Measurements from ENCODE around the gene TBX15. TPM values are rescaled to one million over a fixed set of nuclear protein-coding genes. Genes with fewer than 3 reads are reported as not detected.

Gene TBX15
- total and polyA plus RNA-seq, 4 experiments from 2014 or later, result 0.05 TPM; not detected in 3

DNA sequence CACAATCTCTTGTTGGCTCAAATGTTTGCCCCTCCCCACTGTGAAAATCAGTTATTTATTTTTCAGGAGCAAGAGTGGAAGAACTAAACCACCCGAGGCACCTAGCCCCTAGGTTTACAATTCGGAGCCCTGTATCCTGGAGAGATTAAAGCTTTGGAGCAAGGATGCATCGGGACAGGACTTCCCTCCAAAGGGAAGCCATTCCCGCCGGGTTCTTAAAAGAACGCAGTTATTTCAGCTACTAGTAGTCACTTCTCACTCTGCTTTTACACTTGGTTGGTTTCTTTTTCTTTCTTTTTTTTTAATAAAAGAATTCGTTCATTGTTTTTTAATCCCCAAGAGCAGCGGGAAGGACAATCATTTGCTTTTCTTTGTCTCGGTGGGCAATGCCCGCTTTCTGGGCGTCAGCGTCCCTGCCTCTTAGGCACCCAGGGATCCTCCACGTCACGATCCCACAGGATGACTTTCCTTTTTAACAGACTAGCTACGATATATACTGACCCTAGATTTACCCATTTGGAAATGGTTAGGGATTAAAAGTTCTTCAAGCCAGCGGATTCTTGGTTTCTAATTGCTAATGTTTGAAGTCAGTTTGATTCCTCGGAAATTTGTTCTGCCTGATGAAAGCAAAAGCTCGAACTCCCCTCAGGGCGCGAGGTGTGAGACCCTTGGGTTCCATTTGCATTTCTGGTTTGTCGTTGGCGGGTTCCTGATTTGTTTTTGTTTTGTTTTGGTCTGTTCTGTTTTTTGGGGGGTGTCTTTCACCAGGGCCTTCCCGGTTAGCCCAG lies 9.0 kb downstream of the TBX15 start:
- CTCF ChIA-PET (ENCODE audit: partially characterized antibody), result no interaction called here

DNA sequence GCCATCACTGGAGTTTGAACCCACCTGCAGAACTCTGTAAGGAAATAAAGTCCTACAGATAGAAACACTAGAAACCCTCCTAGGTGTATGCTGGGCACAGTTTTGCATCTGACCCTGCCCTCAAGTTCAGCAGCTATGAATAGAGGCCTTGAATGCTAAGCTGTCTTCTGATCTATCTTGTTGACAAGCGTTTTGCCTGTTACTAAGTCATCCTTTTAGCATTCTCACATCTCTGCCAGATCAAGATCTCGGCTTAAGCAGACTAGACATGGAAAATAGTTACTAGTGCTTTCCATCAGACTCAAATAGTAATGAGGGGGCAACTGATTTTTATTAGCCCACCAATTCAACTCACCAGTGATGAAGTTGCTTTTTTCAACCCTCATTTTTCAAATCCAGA lies 10.5 kb downstream of the TBX15 start:
- Mint-ChIP-seq H3K4me1 (peaks cover 0 to 5% (median 3%) of the 10 kb centered on the region in 4 donors), H3K36me3 (no peaks in the 10 kb centered on the region), H3K9me3 (peaks cover under 1 to 22% (median 13%) of the 10 kb centered on the region in 8 donors), H3K27me3 (peaks cover 36 to 41% of the 10 kb centered on the region in 2 donors), H3K27ac (no peak overlapping the region), H3K4me3 (no peak overlapping the region)
- no peak for DNase-seq
- CTCF ChIA-PET (ENCODE audit: partially characterized antibody), result no interaction called here
- H3K36me3 ChIP-seq (ENCODE audit: insufficient read depth, low read length), result no peaks in the 10 kb centered on the region
- POLR2A ChIA-PET (ENCODE audit: partially characterized antibody), result no interaction called here
- H3K27me3 ChIP-seq (ENCODE audit: insufficient read depth, low read length), result peaks cover 19% of the 10 kb centered on the region
- H3K4me1 ChIP-seq (ENCODE audit: insufficient read depth, low read length), result peaks cover 5% of the 10 kb centered on the region
- no peak overlapping the region for H3K27ac ChIP-seq (ENCODE audit: low read depth, low read length)
- H3K4me3 ChIP-seq (ENCODE audit: low read length in 2 of 2), result no peak overlapping the region
- intact Hi-C loops (cut with micrococcal nuclease), result no loop called here
- H3K9me3 ChIP-seq (ENCODE audit: control insufficient read depth in 1 of 2, low read length in 2 of 2), result no peaks in the 10 kb centered on the region

More for the DNA sequence above, 9.0 kb downstream of the TBX15 start:
- Mint-ChIP-seq H3K4me1 (peaks cover 0 to 5% (median 3%) of the 10 kb centered on the region in 4 donors), H3K27me3 (peaks cover 51 to 54% of the 10 kb centered on the region in 2 donors), H3K9me3 (peaks cover 2 to 35% (median 14%) of the 10 kb centered on the region in 8 donors), H3K27ac (peak overlapping the region in 1 of 7 donors; percentile 46), H3K4me3 (peak overlapping the region in 2 of 8 donors; percentile 29 to 44), H3K36me3 (peaks cover 0 to 4% of the 10 kb centered on the region in 2 donors)
- Histone ChIP-seq H3K9me3 (ENCODE audit: control insufficient read depth in 1 of 2, low read length in 2 of 2) (no peaks in the 10 kb centered on the region), H3K27ac (ENCODE audit: low read depth, low read length) (no peak overlapping the region), H3K4me3 (ENCODE audit: low read length in 2 of 2) (no peak overlapping the region), H3K27me3 (ENCODE audit: insufficient read depth, low read length) (peaks cover 29% of the 10 kb centered on the region), H3K4me1 (ENCODE audit: insufficient read depth, low read length) (peaks cover 5% of the 10 kb centered on the region), H3K36me3 (ENCODE audit: insufficient read depth, low read length) (no peaks in the 10 kb centered on the region)
- intact Hi-C loops (cut with micrococcal nuclease), result no loop called here
- POLR2A ChIA-PET (ENCODE audit: partially characterized antibody), result no interaction called here
- no peak for DNase-seq

DNA sequence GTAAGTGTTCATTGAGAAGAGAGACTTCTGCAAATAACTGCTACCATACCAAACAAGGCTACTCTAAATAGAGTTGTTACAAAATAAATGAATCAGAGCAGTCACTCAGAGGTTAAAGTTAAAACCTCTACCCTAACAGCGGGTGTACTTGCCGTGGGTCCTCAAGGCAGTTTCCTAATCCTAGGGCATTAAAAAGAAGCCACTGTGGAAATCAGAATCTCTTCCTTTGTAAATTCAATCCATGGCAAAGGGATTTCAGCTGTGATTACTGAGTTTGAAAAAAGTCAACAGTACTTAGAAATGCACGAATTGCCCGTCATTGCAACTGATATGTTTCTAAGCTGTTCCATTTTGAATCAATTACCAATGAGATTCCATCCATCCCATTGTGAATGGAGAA lies 13.5 kb downstream of the TBX15 start:
- POLR2A ChIA-PET (ENCODE audit: partially characterized antibody), result no interaction called here
- peaks cover 0 to 5% (median under 1%) of the 10 kb centered on the region in 4 donors for H3K4me1 Mint-ChIP-seq
- intact Hi-C loops (cut with micrococcal nuclease), result no loop called here
- H3K27ac ChIP-seq (ENCODE audit: low read depth, low read length), result no peak overlapping the region
- no peaks in the 10 kb centered on the region for H3K36me3 ChIP-seq (ENCODE audit: insufficient read depth, low read length)
- H3K27ac Mint-ChIP-seq, result no peak overlapping the region
- peaks cover 21% of the 10 kb centered on the region in 2 donors for H3K27me3 Mint-ChIP-seq
- CTCF ChIA-PET (ENCODE audit: partially characterized antibody), result no interaction called here
- no peak for DNase-seq
- peaks cover 8% of the 10 kb centered on the region for H3K27me3 ChIP-seq (ENCODE audit: insufficient read depth, low read length)
- no peak overlapping the region for H3K4me3 Mint-ChIP-seq
- H3K36me3 Mint-ChIP-seq, result no peaks in the 10 kb centered on the region
- peaks cover 5% of the 10 kb centered on the region for H3K4me1 ChIP-seq (ENCODE audit: insufficient read depth, low read length)
- no peak overlapping the region for H3K4me3 ChIP-seq (ENCODE audit: low read length in 2 of 2)
- H3K9me3 Mint-ChIP-seq, result peaks cover 0 to 23% (median 3%) of the 10 kb centered on the region in 8 donors
- no peaks in the 10 kb centered on the region for H3K9me3 ChIP-seq (ENCODE audit: control insufficient read depth in 1 of 2, low read length in 2 of 2)

DNA sequence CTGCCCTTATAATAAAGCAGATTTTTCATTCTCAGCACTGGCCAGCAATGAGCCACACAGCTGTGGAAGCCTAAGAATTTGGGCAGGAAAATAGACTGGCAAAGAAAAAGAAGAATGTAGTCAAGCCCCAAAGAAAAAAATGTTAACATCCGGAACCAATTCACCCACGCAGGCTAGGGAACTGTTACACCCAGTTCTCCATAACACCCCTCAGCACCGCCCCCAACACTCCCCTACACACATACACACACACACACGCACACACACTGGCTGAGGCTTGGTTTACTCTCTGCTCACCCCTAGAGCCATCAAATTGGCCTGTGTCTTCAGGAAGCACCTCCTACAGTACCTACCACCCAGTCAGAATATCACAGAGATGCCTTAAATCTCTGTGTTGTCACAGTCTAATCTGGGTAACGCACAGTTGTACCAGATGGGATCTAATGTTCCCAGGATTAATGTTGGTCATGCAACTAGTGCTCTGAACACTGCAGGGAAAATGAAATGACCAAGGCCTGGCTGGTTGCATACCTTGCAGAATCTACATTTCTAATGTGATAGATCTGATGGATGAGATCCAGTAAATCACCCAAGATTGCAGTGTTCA lies 14.5 kb downstream of the TBX15 start:
- H3K4me1 ChIP-seq (ENCODE audit: insufficient read depth, low read length), result no peaks in the 10 kb centered on the region
- POLR2A ChIA-PET (ENCODE audit: partially characterized antibody), result no interaction called here
- H3K9me3 ChIP-seq (ENCODE audit: control insufficient read depth in 1 of 2, low read length in 2 of 2), result no peaks in the 10 kb centered on the region
- DNase-seq, result no peak
- Mint-ChIP-seq H3K4me3 (no peak overlapping the region), H3K4me1 (no peaks in the 10 kb centered on the region), H3K27ac (no peak overlapping the region), H3K9me3 (peaks cover 0 to 18% (median 3%) of the 10 kb centered on the region in 8 donors), H3K27me3 (peaks cover 16 to 17% of the 10 kb centered on the region in 2 donors), H3K36me3 (no peaks in the 10 kb centered on the region)
- intact Hi-C loops (cut with micrococcal nuclease), result no loop called here
- no peak overlapping the region for H3K4me3 ChIP-seq (ENCODE audit: low read length in 2 of 2)
- H3K36me3 ChIP-seq (ENCODE audit: insufficient read depth, low read length), result no peaks in the 10 kb centered on the region
- no peaks in the 10 kb centered on the region for H3K27me3 ChIP-seq (ENCODE audit: insufficient read depth, low read length)
- CTCF ChIA-PET (ENCODE audit: partially characterized antibody), result no interaction called here
- H3K27ac ChIP-seq (ENCODE audit: low read depth, low read length), result no peak overlapping the region

DNA sequence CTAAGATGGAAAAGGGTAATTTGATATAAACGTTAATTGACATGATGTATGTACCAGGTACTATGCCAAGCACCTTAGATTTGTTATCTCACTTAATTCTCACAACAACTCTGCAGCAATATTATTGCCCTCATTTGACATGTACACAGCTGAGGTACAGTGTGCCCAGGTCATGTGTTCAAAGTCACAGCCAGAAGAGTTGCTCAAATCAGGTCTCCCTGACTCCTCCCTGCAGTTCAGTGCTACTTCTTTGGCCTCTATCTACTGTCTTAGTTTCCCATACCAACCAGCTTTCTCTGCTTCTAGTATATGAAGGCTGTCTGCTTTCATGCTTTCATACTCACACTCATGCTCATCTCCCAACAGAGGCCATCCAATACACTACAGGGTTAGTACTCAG lies 15.1 kb downstream of the TBX15 start:
- Mint-ChIP-seq H3K4me3 (no peak overlapping the region), H3K9me3 (peaks cover 0 to 15% (median 3%) of the 10 kb centered on the region in 8 donors), H3K4me1 (no peaks in the 10 kb centered on the region), H3K27ac (no peak overlapping the region), H3K36me3 (no peaks in the 10 kb centered on the region), H3K27me3 (peaks cover 12 to 15% of the 10 kb centered on the region in 2 donors)
- no peak for DNase-seq
- intact Hi-C loops (cut with micrococcal nuclease), result no loop called here
- no peaks in the 10 kb centered on the region for H3K27me3 ChIP-seq (ENCODE audit: insufficient read depth, low read length)
- no peak overlapping the region for H3K4me3 ChIP-seq (ENCODE audit: low read length in 2 of 2)
- CTCF ChIA-PET (ENCODE audit: partially characterized antibody), result no interaction called here
- POLR2A ChIA-PET (ENCODE audit: partially characterized antibody), result no interaction called here
- H3K9me3 ChIP-seq (ENCODE audit: control insufficient read depth in 1 of 2, low read length in 2 of 2), result no peaks in the 10 kb centered on the region
- no peaks in the 10 kb centered on the region for H3K36me3 ChIP-seq (ENCODE audit: insufficient read depth, low read length)
- no peak overlapping the region for H3K27ac ChIP-seq (ENCODE audit: low read depth, low read length)
- no peaks in the 10 kb centered on the region for H3K4me1 ChIP-seq (ENCODE audit: insufficient read depth, low read length)

DNA sequence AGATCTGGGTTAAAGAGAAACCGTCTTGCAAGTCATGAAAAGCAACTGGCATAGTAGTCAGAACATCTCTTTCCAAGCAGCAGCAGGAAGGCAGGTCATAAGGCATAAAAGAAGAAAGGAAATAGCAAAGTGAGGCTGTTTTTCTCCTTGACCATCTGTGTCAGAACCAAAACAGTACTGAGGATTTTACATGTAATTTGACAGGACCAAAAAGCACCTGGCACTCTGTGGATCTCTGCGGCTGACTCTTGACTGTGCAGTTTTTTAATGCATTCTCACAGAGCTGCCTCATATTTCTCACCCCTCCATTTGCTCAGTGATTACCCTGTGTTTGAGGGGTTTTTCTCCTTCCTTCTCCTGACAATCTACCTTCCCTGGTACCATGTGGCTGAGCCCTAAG lies 17.7 kb downstream of the TBX15 start:
- no peaks in the 10 kb centered on the region for H3K27me3 ChIP-seq (ENCODE audit: insufficient read depth, low read length)
- no peak overlapping the region for H3K4me3 ChIP-seq (ENCODE audit: low read length in 2 of 2)
- Mint-ChIP-seq H3K36me3 (no peaks in the 10 kb centered on the region), H3K27ac (no peak overlapping the region), H3K27me3 (peaks cover 6% of the 10 kb centered on the region in 2 donors), H3K4me1 (no peaks in the 10 kb centered on the region), H3K9me3 (peaks cover 0 to 12% (median 2%) of the 10 kb centered on the region in 8 donors), H3K4me3 (no peak overlapping the region)
- no peak for DNase-seq
- CTCF ChIA-PET (ENCODE audit: partially characterized antibody), result no interaction called here
- H3K27ac ChIP-seq (ENCODE audit: low read depth, low read length), result no peak overlapping the region
- POLR2A ChIA-PET (ENCODE audit: partially characterized antibody), result no interaction called here
- H3K4me1 ChIP-seq (ENCODE audit: insufficient read depth, low read length), result no peaks in the 10 kb centered on the region
- H3K36me3 ChIP-seq (ENCODE audit: insufficient read depth, low read length), result no peaks in the 10 kb centered on the region
- H3K9me3 ChIP-seq (ENCODE audit: control insufficient read depth in 1 of 2, low read length in 2 of 2), result no peaks in the 10 kb centered on the region
- intact Hi-C loops (cut with micrococcal nuclease), result no loop called here

DNA sequence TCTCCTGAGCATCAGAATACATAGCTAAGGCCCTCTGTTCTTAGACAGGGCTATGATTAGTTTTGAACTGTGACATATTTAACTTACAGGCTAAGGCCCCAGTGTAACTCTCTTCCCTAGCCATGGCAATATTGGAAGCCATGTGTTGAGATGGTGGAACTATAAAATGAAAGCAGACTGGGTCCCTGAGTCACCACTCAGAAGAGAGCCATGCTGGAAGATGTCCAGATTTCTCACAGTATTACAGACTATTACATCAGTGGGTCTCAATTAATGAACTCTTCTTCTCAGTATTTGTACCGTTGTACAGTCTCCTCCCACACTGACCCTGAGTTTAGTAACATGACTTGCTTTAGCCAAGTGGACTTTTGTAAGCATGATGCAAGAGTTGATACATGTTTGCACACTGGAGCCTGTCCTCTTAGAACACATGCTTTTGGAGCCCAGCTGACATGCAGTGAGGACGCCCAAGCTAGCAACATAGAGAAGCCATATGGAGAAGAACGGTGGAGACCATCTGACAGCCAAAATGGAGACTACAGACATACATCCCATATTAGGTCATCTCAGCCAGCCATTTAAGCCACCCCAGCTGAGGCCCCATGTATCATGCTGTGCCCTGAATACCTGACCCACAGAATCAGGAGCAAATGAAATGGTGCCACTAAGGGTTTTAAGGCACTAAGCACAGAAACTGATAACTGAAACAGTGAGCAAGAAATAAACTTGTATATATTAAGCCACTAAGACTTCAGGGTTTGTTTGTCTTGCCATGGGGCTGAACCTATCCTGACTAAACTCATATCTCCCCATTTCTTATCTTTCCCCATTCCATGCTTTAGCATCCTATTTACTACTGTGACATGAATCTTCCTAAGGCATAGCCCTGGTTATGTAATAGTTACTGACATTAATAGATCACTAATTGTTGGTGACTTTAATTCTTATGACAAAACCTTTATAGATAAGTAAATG lies 24.4 kb downstream of the TBX15 start:
- H3K27ac ChIP-seq (ENCODE audit: low read depth, low read length), result no peak overlapping the region
- H3K36me3 Mint-ChIP-seq, result no peaks in the 10 kb centered on the region
- no peaks in the 10 kb centered on the region for H3K4me1 ChIP-seq (ENCODE audit: insufficient read depth, low read length)
- H3K9me3 ChIP-seq (ENCODE audit: control insufficient read depth in 1 of 2, low read length in 2 of 2), result no peaks in the 10 kb centered on the region
- H3K4me3 Mint-ChIP-seq, result no peak overlapping the region
- intact Hi-C loops (cut with micrococcal nuclease), result no loop called here
- H3K27me3 ChIP-seq (ENCODE audit: insufficient read depth, low read length), result no peaks in the 10 kb centered on the region
- ChIA-PET CTCF (ENCODE audit: partially characterized antibody) (no interaction called here), POLR2A (ENCODE audit: partially characterized antibody) (no interaction called here)
- peaks cover 0 to 1% of the 10 kb centered on the region in 2 donors for H3K27me3 Mint-ChIP-seq
- DNase-seq, result no peak
- H3K4me3 ChIP-seq (ENCODE audit: low read length in 2 of 2), result no peak overlapping the region
- H3K9me3 Mint-ChIP-seq, result peaks cover 0 to 6% (median 3%) of the 10 kb centered on the region in 8 donors
- H3K36me3 ChIP-seq (ENCODE audit: insufficient read depth, low read length), result no peaks in the 10 kb centered on the region
- no peaks in the 10 kb centered on the region for H3K4me1 Mint-ChIP-seq
- no peak overlapping the region for H3K27ac Mint-ChIP-seq
